Gastrocnemius medialis (tissue), 4 donors: ENCODE data around the gene MMP28.

ENCODE experiments used
- CTCF ChIP-seq, 5 experiments: fragments of 450-650 bp in 3 of 5; fragments of 200-600 bp in 2 of 5; sonication (generic) in 2 of 5; IDR thresholded peaks in 4 of 5; conservative IDR thresholded peaks in 1 of 5; 1 replicate in 4 of 5; 2 replicates in 1 of 5; pipeline ENCODE4 v1.5.1; 2016 to 2019; ENCODE audit warnings: antibody characterized with exemption in 5 of 5, mild to moderate bottlenecking in 3 of 5, moderate library complexity in 3 of 5
- POLR2A ChIP-seq, 2 donors: fragments of 450-650 bp; IDR thresholded peaks; one replicate each; pipeline ENCODE4 v1.6.1; 2017; ENCODE audit warnings: antibody characterized with exemption in 2 of 2, mild to moderate bottlenecking in 2 of 2, moderate library complexity in 2 of 2

DNA sequence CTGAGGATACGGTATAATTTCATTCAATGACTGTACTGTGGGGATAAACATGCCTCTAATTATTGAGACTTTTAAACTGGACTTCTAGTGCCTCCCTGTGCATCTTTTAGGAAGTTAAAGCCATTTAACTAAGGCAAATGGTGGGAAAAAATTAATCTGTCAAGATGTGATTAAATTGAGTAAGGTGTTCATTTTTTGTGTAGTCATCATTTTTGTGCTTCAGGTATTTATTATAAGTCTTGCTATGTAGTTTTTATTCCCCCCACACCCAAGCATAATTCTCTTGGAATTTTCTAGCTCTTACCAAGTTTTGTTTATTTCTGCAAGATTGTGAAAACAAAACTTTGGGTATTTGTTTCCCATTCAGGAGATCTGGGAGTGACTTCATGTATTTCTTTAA is 24.0 kb upstream of the MMP28 start:
- TF ChIP-seq CTCF (IDR thresholded peaks at IDR 0.05 in 4 of 5, conservative IDR thresholded peaks at IDR 0.05 in 1 of 5) (no peak), POLR2A (IDR thresholded peaks at IDR 0.05) (no peak)
